Activated T-cell treated with anti-CD3 and anti-CD28 coated beads, Interleukin-2, amount 50 U/mL, for 24 hours (primary cell): ENCODE results near the gene CELSR2.

Source experiments
- DNase-seq: peaks from one replicate; pipeline ENCODE4 v3.0.0-alpha.2; 2020
- H3K27ac Mint-ChIP-seq: 2 replicates; pipeline ENCODE4 v1.8.0; 2020; ENCODE audit warnings: mild to moderate bottlenecking, mixed read lengths
- H3K27me3 Mint-ChIP-seq: 2 replicates; pipeline ENCODE4 v1.8.0; 2020; ENCODE audit warnings: mixed read lengths
- H3K36me3 Mint-ChIP-seq: 2 replicates; pipeline ENCODE4 v1.8.0; 2020; ENCODE audit warnings: low read depth, mixed read lengths
- H3K4me1 Mint-ChIP-seq: 2 replicates; pipeline ENCODE4 v1.8.0; 2020; ENCODE audit warnings: low read depth, mixed read lengths
- H3K4me3 Mint-ChIP-seq: 2 replicates; pipeline ENCODE4 v1.8.0; 2020; ENCODE audit warnings: mild to moderate bottlenecking, moderate library complexity, mixed read lengths
- H3K9me3 Mint-ChIP-seq: 2 replicates; pipeline ENCODE4 v1.8.0; 2020; ENCODE audit warnings: mixed read lengths

Gene CELSR2

GRCh38 chr1:109248797-109249629 is at the start of gene CELSR2:
Gene CELSR2 (plus strand): TSS chr1:109249539. CDS start chr1:109250080, 541 bp downstream.
- H3K27me3 Mint-ChIP-seq = peaks cover 16% of the 10 kb centered on the region
- no peaks in the 10 kb centered on the region for H3K9me3 Mint-ChIP-seq
- H3K4me3 Mint-ChIP-seq = peak within 1 kb of the TSS; percentile 67
- DNase-seq = peak; percentile 75
- no peaks in the 10 kb centered on the region for H3K36me3 Mint-ChIP-seq
- H3K27ac Mint-ChIP-seq = no peak within 1 kb of the TSS
- peaks cover 4% of the 10 kb centered on the region for H3K4me1 Mint-ChIP-seq

GRCh38 chr1:109199710-109200109 is 49.6 kb upstream of the CELSR2 start:
- peaks cover 25% of the 10 kb centered on the region for H3K4me1 Mint-ChIP-seq
- H3K4me3 Mint-ChIP-seq = no peak overlapping the region
- H3K27me3 Mint-ChIP-seq = no peaks in the 10 kb centered on the region
- no peaks in the 10 kb centered on the region for H3K9me3 Mint-ChIP-seq
- peak overlapping the region; percentile 59 for H3K27ac Mint-ChIP-seq
- H3K36me3 Mint-ChIP-seq = peaks cover 3% of the 10 kb centered on the region
- peak; percentile 42 for DNase-seq

GRCh38 chr1:109201123-109201703 is 48.1 kb upstream of the CELSR2 start:
- H3K9me3 Mint-ChIP-seq = no peaks in the 10 kb centered on the region
- peaks cover 25% of the 10 kb centered on the region for H3K4me1 Mint-ChIP-seq
- peaks cover 3% of the 10 kb centered on the region for H3K36me3 Mint-ChIP-seq
- peak; percentile 71 for DNase-seq
- H3K27ac Mint-ChIP-seq = no peak overlapping the region
- no peaks in the 10 kb centered on the region for H3K27me3 Mint-ChIP-seq
- no peak overlapping the region for H3K4me3 Mint-ChIP-seq

GRCh38 chr1:109204484-109204883 is 44.9 kb upstream of the CELSR2 start:
- Mint-ChIP-seq H3K4me3 (no peak overlapping the region), H3K27me3 (no peaks in the 10 kb centered on the region), H3K4me1 (peaks cover 11% of the 10 kb centered on the region), H3K9me3 (no peaks in the 10 kb centered on the region), H3K27ac (no peak overlapping the region), H3K36me3 (peaks cover 3% of the 10 kb centered on the region)
- DNase-seq = no peak

GRCh38 chr1:109206339-109206738 is 43.0 kb upstream of the CELSR2 start:
- H3K36me3 Mint-ChIP-seq = peaks cover 3% of the 10 kb centered on the region
- DNase-seq = no peak
- H3K9me3 Mint-ChIP-seq = no peaks in the 10 kb centered on the region
- H3K4me3 Mint-ChIP-seq = no peak overlapping the region
- no peaks in the 10 kb centered on the region for H3K27me3 Mint-ChIP-seq
- H3K4me1 Mint-ChIP-seq = peaks cover 3% of the 10 kb centered on the region
- H3K27ac Mint-ChIP-seq = no peak overlapping the region

GRCh38 chr1:109207467-109208103 is 41.8 kb upstream of the CELSR2 start:
- H3K9me3 Mint-ChIP-seq = no peaks in the 10 kb centered on the region
- no peak for DNase-seq
- H3K27ac Mint-ChIP-seq = no peak overlapping the region
- no peak overlapping the region for H3K4me3 Mint-ChIP-seq
- peaks cover 3% of the 10 kb centered on the region for H3K36me3 Mint-ChIP-seq
- H3K27me3 Mint-ChIP-seq = no peaks in the 10 kb centered on the region
- no peaks in the 10 kb centered on the region for H3K4me1 Mint-ChIP-seq

GRCh38 chr1:109208394-109208793 is 40.9 kb upstream of the CELSR2 start:
- H3K4me3 Mint-ChIP-seq = no peak overlapping the region
- peaks cover 2% of the 10 kb centered on the region for H3K4me1 Mint-ChIP-seq
- H3K27me3 Mint-ChIP-seq = no peaks in the 10 kb centered on the region

GRCh38 chr1:109208836-109209463 is 40.4 kb upstream of the CELSR2 start:
- H3K4me3 Mint-ChIP-seq = no peak overlapping the region
- H3K4me1 Mint-ChIP-seq = peaks cover 3% of the 10 kb centered on the region
- DNase-seq = no peak
- no peaks in the 10 kb centered on the region for H3K9me3 Mint-ChIP-seq
- H3K36me3 Mint-ChIP-seq = peaks cover 3% of the 10 kb centered on the region
- H3K27ac Mint-ChIP-seq = no peak overlapping the region
- no peaks in the 10 kb centered on the region for H3K27me3 Mint-ChIP-seq

More at GRCh38 chr1:109208394-109208793, 40.9 kb upstream of the CELSR2 start:
- DNase-seq = no peak
- no peak overlapping the region for H3K27ac Mint-ChIP-seq
- no peaks in the 10 kb centered on the region for H3K36me3 Mint-ChIP-seq
- no peaks in the 10 kb centered on the region for H3K9me3 Mint-ChIP-seq

- Mint-ChIP-seq H3K4me1 (peaks cover 5% of the 10 kb centered on the region), H3K9me3 (no peaks in the 10 kb centered on the region), H3K4me3 (no peak overlapping the region), H3K36me3 (peaks cover 14% of the 10 kb centered on the region), H3K27ac (no peak overlapping the region), H3K27me3 (no peaks in the 10 kb centered on the region)
- no peak for DNase-seq
These were observed 39.3 kb upstream of the CELSR2 start for GRCh38 chr1:109210058-109210457.

- Mint-ChIP-seq H3K9me3 (no peaks in the 10 kb centered on the region), H3K27me3 (no peaks in the 10 kb centered on the region), H3K4me3 (peak overlapping the region; percentile 99), H3K36me3 (peaks cover 43% of the 10 kb centered on the region), H3K4me1 (peaks cover 32% of the 10 kb centered on the region), H3K27ac (peak overlapping the region; percentile 96)
- DNase-seq = peak; percentile 93
These were observed 36.0 kb upstream of the CELSR2 start for GRCh38 chr1:109213345-109213823.

GRCh38 chr1:109213824-109214693 is 35.3 kb upstream of the CELSR2 start, which contains the start of gene SARS1:
Gene SARS1 (plus strand): TSS chr1:109213918. CDS start chr1:109213993, 75 bp downstream.
- H3K27ac Mint-ChIP-seq = peak within 1 kb of the TSS; percentile 96

GRCh38 chr1:109214695-109215623 is 34.4 kb upstream of the CELSR2 start:
- H3K4me1 Mint-ChIP-seq = peaks cover 36% of the 10 kb centered on the region
- peak overlapping the region; percentile 99 for H3K4me3 Mint-ChIP-seq
- peak; percentile 47 for DNase-seq
- no peaks in the 10 kb centered on the region for H3K27me3 Mint-ChIP-seq
- H3K9me3 Mint-ChIP-seq = no peaks in the 10 kb centered on the region
- peak overlapping the region; percentile 96 for H3K27ac Mint-ChIP-seq
- H3K36me3 Mint-ChIP-seq = peaks cover 57% of the 10 kb centered on the region

More at GRCh38 chr1:109213824-109214693, 35.3 kb upstream of the CELSR2 start, which contains the start of gene SARS1:
- H3K27me3 Mint-ChIP-seq = no peaks in the 10 kb centered on the region
- H3K36me3 Mint-ChIP-seq = peaks cover 50% of the 10 kb centered on the region
- H3K9me3 Mint-ChIP-seq = no peaks in the 10 kb centered on the region
- peaks cover 36% of the 10 kb centered on the region for H3K4me1 Mint-ChIP-seq
- peak; percentile 88 for DNase-seq
- H3K4me3 Mint-ChIP-seq = peak within 1 kb of the TSS; percentile 99

- Mint-ChIP-seq H3K4me3 (peak overlapping the region; percentile 99), H3K4me1 (peaks cover 47% of the 10 kb centered on the region), H3K27ac (peak overlapping the region; percentile 96), H3K9me3 (no peaks in the 10 kb centered on the region), H3K27me3 (no peaks in the 10 kb centered on the region), H3K36me3 (peaks cover 70% of the 10 kb centered on the region)
- no peak for DNase-seq
These were observed 32.7 kb upstream of the CELSR2 start for GRCh38 chr1:109216662-109217061.
